Breast epithelium (tissue), 4 donors: Measurements from ENCODE around the gene CYFIP2. TPM values are rescaled to one million over a fixed set of nuclear protein-coding genes. Genes with fewer than 3 reads are reported as not detected.

ENCODE experiments used
- DNase-seq, 2 donors: peaks; one replicate each; pipeline ENCODE4 v3.0.0-alpha.2; 2019; ENCODE audit warnings: low spot score in 2 of 2
- H3K27ac ChIP-seq, 2 donors: fragments of 200-600 bp; sonication (generic) in 1 of 2; one replicate each; pipeline ENCODE4 v1.5.1; 2016 to 2019; ENCODE audit warnings: mild to moderate bottlenecking in 1 of 2
- H3K27me3 ChIP-seq, 2 donors: fragments of 200-600 bp; sonication (generic) in 1 of 2; one replicate each; pipeline versions ENCODE4 v1.5.1 to v1.6.0; 2017 to 2019; ENCODE audit warnings: control low read depth in 1 of 2, mild to moderate bottlenecking in 1 of 2
- H3K36me3 ChIP-seq: fragments of 200-600 bp; one replicate; pipeline ENCODE4 v1.5.1; 2019
- H3K4me1 ChIP-seq, 2 donors: fragments of 200-600 bp; sonication (generic); one replicate each; pipeline ENCODE4 v1.5.1; 2016 to 2019; ENCODE audit warnings: control low read depth in 1 of 2
- H3K4me3 ChIP-seq, 3 donors: fragments of 200-600 bp; sonication (generic); 1 replicate in 2 of 3; 2 replicates in 1 of 3; pipeline ENCODE4 v1.5.1; 2016 to 2019; ENCODE audit warnings: mild to moderate bottlenecking in 3 of 3, moderate library complexity in 2 of 3
- H3K9me3 ChIP-seq, 2 donors: fragments of 200-600 bp; sonication (generic) in 1 of 2; one replicate each; pipeline ENCODE4 v1.5.1; 2016 to 2019; ENCODE audit warnings: control low read depth in 1 of 2
- POLR2A ChIP-seq: fragments of 450-650 bp; IDR thresholded peaks from one replicate; pipeline ENCODE4 v1.6.1; 2016; ENCODE audit warnings: antibody characterized with exemption, mild to moderate bottlenecking, moderate library complexity
- POLR2AphosphoS5 ChIP-seq, 3 donors: sonication (generic); formaldehyde crosslinking; IDR thresholded peaks; one replicate each; pipeline ENCODE4 v1.6.1; 2017; ENCODE audit warnings: antibody characterized with exemption in 3 of 3
- intact Hi-C: fragments of 100-400 bp; cut with DNase I; formaldehyde crosslinking; loops from one replicate; pipeline ENCODE4 v1.15.1; 2023; ENCODE audit warnings: low total_unique reads
- total RNA-seq, 3 donors: library from RNA; depleted of rRNA; stranded (reverse); fragments of >200 nt; gene quantifications; one replicate each; pipeline ENCODE4 v1.1.0, GENCODE V29; 2016
- TF ChIP-seq, protein P1 (sequence below), 3 donors: fragments of 450-650 bp; IDR thresholded peaks; one replicate each; pipeline ENCODE4 v1.5.1; 2016 to 2017; ENCODE audit warnings: antibody characterized with exemption in 3 of 3, mild to moderate bottlenecking in 3 of 3, moderate library complexity in 3 of 3

CYFIP2 gene
- total RNA-seq, 3 donors from 2014 or later, result 6.2 to 15.5 (median 12.1) TPM

DNA sequence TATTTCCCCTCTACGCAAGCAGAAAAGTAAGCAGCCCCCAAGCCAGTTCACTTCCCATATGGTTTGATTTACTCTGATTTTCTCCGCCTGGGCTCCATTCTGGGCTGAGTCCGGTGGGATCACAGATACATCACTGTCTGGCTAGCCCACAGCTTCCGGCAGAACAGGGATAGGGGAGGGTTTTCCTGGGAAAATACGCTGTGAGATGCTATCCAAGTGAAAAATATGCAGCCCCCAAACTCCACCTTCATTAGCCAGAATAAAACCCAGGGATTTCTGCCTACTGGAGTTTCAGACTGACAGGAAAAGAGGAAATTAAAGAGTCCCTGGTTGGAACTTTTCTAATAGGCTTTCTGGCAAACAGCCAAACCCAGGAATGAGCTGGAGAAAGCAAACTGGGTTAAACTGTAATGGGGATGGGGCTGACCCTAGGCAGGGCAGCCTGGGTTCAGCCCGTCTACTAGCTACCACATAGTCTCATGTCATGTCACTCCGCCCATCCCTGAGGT is 177.2 kb downstream of the CYFIP2 start:
- no peak for DNase-seq
- H3K4me1 ChIP-seq, result no peaks in the 10 kb centered on the region

DNA sequence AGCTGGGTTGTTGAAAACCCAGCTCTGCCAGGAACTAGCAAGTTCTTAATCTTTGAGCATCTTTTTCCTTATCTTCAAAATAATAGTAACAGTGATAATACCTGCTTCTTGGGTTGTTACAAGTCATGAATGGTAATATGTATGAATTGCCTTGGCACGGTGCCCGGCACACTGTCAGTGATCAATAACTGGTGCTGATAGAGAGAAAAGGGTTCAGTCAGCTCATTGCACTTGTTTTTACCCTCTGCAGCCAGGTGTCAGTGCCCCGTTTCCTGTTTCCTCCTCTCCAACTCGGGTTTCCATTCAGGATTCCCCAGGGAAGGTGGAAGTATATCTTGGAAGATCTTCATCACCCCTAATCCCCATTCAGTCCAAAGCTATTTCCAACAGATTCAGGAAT is 178.3 kb downstream of the CYFIP2 start:
- H3K27ac ChIP-seq, result no peak overlapping the region
- intact Hi-C loops, result no loop called here
- H3K4me1 ChIP-seq, result no peaks in the 10 kb centered on the region
- no peak overlapping the region for H3K4me3 ChIP-seq
- H3K9me3 ChIP-seq, result no peaks in the 10 kb centered on the region
- DNase-seq, result no peak
- TF ChIP-seq POLR2AphosphoS5 (IDR thresholded peaks at IDR 0.05) (no peak), POLR2A (no peak)
- no peaks in the 10 kb centered on the region for H3K27me3 ChIP-seq
- no peaks in the 10 kb centered on the region for H3K36me3 ChIP-seq

More for the DNA sequence above, 177.2 kb downstream of the CYFIP2 start:
- Histone ChIP-seq H3K36me3 (no peaks in the 10 kb centered on the region), H3K4me3 (no peak overlapping the region), H3K27me3 (no peaks in the 10 kb centered on the region), H3K27ac (no peak overlapping the region), H3K9me3 (no peaks in the 10 kb centered on the region)
- no peak for TF ChIP-seq POLR2AphosphoS5 (IDR thresholded peaks at IDR 0.05)
- TF ChIP-seq, protein P1, sequence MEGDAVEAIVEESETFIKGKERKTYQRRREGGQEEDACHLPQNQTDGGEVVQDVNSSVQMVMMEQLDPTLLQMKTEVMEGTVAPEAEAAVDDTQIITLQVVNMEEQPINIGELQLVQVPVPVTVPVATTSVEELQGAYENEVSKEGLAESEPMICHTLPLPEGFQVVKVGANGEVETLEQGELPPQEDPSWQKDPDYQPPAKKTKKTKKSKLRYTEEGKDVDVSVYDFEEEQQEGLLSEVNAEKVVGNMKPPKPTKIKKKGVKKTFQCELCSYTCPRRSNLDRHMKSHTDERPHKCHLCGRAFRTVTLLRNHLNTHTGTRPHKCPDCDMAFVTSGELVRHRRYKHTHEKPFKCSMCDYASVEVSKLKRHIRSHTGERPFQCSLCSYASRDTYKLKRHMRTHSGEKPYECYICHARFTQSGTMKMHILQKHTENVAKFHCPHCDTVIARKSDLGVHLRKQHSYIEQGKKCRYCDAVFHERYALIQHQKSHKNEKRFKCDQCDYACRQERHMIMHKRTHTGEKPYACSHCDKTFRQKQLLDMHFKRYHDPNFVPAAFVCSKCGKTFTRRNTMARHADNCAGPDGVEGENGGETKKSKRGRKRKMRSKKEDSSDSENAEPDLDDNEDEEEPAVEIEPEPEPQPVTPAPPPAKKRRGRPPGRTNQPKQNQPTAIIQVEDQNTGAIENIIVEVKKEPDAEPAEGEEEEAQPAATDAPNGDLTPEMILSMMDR (IDR thresholded peaks at IDR 0.05), result no peak
- intact Hi-C loops, result no loop called here

Other genes with a start within 250 kb of the CYFIP2 start
- gene HAVCR1, start 207.0 kb upstream of the CYFIP2 start, total RNA-seq, result 1 to 10 TPM in 1 of 3 donors, under 1 TPM in 1, not detected in 1; 0.44 to 2.9 TPM
- gene HAVCR2, start 157.1 kb upstream of the CYFIP2 start, total RNA-seq, result 10 to 100 TPM; 10.8 to 26.6 (median 13.3) TPM
- 10 to 100 TPM; 12.2 to 15.5 (median 14.4) TPM for gene MED7, start 123.3 kb upstream of the CYFIP2 start, total RNA-seq
- gene GARIN3, start 99.9 kb upstream of the CYFIP2 start, total RNA-seq, result not detected
- gene ITK, start 85.3 kb upstream of the CYFIP2 start, total RNA-seq, result 1 to 10 TPM; 3.3 to 4.4 (median 3.4) TPM
- gene NIPAL4, start 194.1 kb downstream of the CYFIP2 start, total RNA-seq, result under 1 TPM; under 0.01 to 0.29 (median 0.16) TPM